Activated CD8-positive, alpha-beta memory T cell treated with anti-CD3 and anti-CD28 coated beads, Interleukin-2, amount 50 U/mL, for 1 hour (primary cell): ENCODE data around the gene MAGI1.

ENCODE experiments used
- DNase-seq: peaks from one replicate; pipeline ENCODE4 v3.0.0-alpha.2; 2020; ENCODE audit errors: extremely low read depth

The MAGI1 gene

DNA sequence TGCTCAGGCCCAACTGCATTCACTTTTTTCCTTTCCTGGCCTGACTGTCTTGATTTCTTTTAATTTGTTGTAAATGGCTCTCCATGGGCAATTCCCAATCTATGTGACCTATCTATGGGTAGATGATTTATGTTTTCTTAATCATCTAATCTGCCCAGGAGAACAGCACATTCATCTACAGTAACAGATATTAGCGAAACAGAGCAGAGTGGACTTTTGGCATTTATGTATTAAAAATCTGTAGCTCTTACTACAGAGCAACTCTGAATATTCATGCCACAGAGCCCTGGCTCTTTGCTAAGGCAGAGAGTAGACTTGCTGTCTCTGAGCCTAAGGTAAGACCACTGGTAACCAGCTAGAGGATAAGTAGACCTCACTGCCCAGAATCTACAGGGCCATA lies 676.0 kb downstream of the MAGI1 start:
- DNase-seq, result no peak

DNA sequence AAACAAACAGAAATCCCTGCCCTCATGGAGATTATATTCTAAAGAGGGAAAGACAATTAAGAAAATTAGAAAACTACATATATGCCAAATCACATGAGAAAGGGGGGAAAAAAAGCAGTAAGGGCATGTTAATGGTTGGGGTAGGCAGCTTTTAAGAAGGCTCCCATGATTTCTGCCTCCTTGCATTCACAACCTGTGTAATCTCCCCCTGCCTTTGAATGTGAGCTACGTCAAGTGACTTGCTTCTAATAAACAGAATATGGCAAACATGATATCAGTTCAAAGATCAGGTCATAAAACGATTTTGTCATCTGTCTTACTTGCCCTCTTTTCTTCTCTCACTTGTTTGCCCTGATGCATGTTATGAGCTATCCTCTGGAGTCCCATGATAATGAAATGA lies 677.3 kb downstream of the MAGI1 start:
- DNase-seq, result no peak

DNA sequence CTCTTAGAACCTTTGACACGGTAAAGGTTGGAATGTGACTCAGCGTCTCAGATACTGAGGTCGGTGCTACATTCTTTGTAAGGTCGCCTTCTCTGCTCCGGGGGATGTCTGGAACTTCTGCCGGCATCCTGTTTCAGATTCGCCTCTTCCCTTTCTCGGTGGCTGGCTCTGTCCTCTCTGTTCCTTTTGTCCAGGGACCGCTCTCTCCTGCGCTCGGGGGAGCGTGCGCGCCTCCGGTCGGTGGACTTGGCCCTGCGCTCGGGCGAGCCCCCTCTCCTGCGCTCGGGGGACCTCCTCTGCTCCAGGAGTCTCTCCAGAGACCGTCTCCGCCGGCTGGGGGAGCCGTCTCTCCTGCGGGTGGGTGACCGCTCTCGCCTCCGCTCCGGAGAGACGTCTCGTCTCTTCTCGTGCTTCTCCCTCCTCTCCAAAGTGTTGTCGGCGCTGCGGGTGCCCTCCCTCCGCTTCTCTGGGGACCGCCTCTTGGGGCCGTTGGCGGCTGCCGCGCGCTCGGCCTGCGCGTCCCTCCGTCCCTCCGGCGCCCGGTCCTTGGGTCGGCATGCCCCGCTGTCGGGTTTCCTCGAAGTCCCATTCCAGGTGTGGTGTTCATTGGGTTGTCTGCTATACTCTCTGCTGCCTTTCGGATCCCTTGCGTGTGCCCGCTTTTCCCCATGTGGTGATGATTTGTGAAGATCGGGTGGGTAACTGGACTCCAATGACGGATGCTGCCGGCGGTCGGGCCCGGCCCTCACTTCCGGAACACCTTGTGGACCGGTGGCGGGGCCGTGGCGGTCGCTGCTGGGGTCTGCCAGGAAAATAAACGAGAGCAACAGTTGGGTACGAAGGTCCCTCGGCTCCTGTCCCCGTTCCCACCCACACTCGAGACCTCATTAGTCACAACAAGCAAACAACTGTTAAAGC lies 682.1 kb downstream of the MAGI1 start:
- DNase-seq, result no peak

DNA sequence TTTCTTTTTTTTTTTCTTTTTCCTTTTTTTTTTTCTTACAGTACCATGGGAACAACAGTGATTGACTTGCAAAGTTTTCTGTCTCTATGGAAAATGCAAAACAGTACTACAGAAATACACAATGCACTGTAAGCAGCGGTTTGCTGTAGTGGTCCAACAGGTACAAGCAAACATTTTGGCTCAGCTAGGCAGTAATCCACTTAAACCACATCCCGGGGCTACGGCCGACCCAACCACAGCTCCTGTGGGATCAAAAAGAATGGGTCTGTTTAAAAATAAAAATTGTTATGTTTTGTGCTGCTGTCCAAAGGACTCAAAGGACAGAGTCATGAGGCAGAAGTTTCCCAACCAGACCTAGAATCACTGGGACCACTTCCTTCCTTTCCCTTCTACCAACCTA lies 683.8 kb downstream of the MAGI1 start:
- no peak for DNase-seq

DNA sequence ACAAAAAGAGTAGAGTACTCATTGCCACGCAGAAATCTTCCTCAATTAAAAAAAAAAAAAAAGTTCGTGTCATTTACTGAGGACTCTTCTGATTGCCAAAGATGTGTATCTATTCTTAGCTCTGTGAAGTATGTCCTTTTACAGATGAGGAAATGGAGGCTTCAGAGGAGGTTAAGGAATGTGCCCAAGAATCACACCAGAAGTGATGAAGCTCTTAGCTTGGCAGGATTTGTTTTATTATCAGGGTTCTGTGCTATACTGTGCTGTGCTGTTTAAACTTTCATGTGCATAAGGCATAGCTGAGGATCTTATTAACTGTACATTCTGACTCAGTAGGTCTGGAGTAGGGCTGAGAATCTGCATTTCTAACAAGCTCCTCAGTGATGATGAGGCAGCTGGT lies 685.8 kb downstream of the MAGI1 start:
- DNase-seq, result no peak

DNA sequence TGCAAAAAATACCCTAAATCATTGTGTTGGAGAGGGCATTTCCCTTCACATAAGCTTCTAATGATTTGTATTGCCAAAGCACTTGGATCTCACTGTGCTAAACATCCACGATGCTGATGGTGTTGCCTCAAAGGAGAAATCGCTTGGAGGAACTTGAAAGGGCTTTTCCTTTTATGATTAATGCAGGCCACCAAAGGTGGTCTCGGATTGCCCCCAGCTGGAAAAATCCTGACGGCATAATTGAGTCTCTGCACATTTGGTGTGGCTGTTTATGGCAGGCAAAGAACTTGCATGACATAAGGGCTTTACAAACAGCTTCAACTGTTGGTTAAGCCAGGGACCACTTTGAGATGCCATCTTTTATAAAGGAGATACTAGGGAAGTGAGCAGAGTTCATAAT lies 687.0 kb downstream of the MAGI1 start:
- no peak for DNase-seq

DNA sequence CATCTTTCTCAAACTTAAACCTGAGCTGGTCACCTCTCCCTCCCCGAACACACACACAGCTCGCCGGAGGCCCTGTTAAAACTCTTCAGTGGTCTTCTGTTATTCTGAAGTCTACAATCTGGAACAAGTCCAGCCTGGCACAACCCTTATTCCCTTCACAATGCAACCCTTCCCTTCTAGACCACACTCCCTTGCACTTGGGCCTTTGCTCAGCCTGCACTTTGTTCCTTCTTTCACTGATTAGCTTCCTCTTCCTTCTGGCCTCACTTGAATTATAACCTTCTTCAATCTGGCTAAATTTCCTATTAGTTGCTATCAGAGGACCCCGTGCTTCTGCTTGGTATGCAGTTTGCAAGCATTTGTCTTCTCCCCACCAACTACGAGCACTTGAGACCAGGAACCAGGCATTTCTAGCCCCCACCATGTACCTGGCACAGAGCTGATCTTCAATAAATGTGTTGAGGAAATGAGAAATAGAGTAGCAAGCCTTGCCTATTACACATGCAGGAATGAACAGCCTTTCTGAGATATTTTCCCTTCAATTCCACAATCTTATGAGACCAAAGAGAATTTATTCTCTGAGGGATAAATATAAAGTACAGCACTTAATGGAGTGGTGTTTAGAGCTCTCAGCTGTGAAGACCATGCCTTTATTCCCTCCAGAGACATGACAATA lies 687.8 kb downstream of the MAGI1 start:
- no peak for DNase-seq

DNA sequence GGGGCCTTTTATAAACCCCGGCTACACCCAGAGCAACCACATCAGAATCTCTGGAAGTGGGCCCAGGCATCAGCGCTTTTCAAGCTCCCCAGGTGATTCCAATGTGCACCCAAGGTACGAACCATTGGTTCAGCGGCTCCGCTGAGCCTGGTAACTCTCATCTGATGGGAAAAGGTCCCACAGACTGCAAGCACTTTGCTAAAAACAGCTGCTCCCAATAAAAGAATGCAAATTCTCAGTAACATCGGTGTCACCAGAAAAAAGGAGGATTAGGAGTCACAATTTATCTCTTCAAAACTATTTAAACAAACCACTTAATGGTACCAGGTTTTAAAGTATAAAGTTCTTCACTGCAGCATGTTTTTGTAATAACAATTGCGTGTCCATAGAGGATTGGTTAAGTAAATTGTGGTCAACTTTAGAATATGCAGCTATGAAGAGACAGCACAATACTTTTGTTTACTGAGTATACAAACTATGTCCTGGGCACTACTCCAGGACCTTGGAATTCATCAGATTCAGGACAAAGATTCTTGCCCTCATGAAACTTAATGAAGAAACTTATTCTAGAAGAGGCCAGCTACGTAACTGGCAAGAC lies 690.2 kb downstream of the MAGI1 start:
- no peak for DNase-seq

DNA sequence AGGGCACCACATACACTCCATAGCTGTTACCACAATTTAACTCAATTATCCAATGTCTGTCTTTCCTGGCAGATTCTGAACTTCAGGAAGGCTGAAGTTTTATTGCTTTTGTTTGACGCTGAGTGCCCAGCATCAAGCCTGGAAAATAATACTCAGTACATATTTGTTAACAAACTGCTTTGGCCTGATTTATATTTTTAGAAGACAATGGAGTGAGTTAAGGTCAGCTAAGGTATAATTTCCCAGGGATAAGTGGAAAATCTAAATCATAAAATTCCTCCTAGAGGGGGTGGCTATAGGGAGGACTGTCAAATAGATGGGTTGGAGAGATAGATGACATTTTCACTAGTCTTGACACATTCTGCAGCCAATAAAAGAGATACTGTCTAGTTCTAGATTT lies 691.6 kb downstream of the MAGI1 start:
- DNase-seq, result no peak

DNA sequence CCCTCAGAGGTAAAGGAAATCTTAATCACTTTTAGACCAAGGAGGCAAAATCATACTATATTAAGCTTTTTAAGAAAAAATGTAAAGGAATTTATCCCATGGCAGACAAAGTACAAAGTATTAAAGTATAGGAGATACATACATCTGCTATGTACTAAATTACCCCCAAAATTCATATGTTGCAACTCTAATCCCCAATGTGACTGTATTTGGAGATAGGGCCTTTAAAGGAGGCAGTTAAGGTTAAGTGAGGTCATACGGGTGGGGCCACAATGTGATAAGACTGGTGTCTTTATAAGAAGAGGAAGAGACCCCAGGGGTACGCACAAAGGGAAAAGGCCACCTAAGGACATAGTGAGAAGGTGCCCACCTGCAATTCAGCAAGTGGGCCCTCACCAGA lies 693.9 kb downstream of the MAGI1 start:
- DNase-seq, result no peak

DNA sequence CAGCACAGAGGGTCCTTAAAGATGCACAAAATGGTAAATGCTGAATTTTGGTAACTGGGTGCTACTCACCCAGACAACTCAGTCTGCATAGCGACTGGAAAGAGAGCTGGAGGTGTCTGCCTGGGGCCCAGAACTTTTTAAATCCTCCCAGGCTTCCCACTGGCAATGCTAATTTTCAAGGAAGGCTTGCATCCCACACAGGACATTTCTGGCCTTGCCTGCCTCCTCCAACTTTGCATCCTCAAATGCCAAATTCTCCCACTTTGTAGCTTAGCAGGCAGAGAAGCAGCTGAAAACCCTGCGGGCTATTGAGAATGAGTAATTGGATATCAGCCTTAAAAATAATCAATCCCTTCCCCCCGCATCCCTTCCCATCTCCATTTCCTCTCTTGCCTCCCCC lies 694.3 kb downstream of the MAGI1 start:
- no peak for DNase-seq

DNA sequence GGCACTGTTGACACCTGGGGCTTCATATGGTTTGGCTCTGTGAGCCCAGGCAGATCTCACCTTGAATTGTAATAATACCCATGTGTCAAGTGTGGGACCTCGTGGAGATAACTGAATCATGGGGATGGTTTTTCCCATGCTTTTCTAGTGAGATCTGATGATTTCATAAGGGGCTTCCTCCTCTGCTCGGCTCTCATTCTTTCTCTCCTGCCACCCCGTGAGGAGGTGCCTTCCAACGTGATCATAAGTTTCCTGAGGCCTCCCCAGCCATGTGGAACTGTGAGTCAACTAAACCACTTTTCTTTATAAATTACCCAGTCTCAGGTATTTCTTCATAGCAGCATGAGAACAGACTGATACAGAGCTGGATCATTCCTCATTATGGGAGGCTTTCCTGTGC lies 695.0 kb downstream of the MAGI1 start:
- no peak for DNase-seq

DNA sequence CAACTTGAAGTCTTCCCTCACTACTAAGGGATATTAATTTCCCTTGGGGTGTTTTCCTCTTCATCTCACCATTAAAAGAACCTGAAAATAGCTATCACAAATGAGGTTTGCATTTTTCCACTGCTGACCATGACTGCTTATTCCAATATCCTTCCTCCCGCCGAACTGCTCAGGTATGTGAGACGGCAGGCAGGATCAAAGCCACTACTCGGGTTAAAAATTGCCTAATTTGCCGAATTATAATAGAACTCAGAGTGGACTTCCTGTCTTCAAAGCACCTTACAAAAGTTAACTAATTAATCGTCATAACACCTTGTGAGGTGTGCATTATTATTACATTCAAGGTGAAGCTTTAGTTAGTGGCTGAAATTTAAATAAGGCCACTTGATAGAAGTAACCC lies 695.7 kb downstream of the MAGI1 start:
- no peak for DNase-seq

DNA sequence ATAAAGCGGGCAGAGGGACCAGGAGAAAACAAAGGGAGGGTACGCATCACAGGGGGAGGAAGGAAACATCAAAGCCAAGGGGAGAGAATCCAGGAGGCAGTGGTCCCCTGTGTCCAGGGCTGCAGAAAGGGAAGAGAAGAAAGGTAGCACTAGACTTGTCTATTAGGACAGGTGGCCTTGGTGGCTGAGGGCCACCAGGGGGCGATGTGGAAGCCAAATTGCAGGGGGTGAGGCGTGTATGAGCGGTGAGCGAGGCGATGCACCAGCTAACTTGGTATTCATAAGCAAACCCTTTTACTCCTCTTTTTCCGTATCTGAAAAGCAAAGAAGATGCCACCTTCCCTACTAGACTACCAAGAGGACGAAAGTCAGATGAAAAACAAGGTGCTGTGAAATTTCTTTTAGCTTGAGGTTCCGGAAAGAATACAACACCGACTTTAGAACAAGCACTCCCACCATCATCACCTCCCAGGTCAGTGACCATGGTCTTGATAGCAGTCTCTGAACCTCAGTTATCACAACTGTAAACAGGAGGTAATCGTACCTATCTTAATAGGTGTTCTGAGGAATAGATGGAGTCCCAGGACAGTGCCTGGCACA lies 696.5 kb downstream of the MAGI1 start:
- DNase-seq, result no peak

DNA sequence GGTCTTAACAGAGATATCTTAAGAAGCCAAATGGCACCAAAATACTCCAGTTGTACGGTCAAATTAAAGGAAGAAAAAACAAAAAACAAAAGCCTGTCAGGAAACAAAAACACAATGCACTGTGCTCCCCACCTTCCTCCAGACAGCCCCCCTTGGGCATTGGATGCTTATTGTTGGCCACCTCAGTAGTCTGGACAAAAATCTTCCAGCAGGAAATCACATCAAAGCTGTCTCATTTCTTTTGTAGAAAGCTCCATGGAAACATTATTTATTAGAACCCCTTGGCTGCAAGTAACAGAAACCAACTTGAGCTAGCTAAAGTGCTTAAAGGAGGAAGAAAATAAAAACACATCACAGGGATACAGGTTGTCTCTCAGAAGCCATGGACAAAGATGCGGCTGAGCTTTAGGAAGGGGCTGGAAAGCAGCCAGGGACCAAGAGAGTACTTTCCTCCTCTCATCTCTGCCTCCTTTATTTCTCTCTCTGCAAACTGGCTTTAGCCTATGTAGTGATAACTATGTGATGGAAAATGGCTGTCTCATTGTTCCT lies 699.5 kb downstream of the MAGI1 start:
- DNase-seq, result no peak

DNA sequence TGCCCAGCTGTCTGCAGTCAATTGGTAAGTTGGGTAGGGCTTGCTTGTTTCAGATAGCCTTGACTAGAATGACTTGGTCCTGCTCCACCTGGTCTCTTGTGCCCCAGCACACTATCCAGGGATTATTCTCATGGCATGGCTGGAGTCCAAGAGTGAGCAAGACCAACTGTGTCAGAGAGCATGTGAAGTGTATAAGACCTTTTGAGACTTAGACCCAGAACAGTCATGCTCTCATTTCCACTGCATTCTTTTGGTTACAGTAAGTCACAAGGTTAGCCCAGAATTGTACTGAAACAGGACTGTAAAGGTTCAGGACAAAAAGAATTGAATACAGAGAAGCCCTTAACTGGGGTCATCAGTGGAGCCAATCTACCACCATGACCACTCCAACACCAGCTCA lies 700.1 kb downstream of the MAGI1 start:
- no peak for DNase-seq

DNA sequence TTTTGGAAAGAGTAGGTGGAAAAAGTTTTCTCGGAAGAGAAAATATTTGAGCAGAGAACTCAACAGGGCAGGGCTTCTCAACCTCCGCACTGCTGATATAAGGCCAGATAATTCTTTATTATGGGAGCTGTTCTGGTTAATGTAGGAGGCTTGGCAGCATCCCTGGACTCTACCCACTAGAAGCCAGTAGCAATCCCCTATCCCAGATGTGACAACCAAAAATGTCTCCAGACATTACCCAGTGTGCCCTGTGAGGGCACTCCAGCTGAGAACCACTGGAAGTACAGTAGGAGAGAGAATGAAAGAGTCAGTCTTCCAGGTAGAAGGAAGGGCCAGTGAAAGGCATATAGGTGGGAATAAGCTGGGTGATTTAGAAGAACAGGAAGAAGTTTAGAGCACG lies 703.1 kb downstream of the MAGI1 start:
- DNase-seq, result no peak

DNA sequence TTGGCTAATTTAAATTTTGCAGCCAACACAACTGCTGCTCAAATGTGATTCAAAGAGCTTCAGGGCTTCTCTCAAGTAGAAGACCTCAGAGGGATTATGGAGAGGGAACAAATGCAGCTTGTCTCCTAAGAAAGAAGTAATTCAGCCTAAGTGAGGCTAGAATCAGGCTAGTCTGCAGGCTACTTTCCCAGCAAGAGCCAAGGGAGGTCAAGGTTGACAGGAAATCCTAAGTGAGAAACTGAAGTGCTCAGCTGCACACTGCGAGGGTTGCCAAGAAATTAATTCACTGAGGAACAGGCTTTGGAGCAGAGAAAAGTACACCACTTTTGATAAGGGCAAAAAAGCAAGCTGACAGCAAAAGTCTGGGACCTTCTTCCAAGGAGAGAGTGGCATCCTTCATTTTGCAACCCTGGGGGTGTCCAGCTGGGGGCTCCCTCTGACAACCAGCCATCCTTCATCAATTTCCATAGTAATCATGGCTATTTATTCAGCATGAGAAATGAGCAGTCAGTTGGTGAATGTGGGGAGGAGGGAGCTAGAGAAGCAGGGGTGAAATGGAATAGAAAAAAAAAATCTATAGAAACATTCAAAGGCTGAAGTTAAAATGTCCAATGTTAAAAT lies 704.6 kb downstream of the MAGI1 start:
- DNase-seq, result no peak

DNA sequence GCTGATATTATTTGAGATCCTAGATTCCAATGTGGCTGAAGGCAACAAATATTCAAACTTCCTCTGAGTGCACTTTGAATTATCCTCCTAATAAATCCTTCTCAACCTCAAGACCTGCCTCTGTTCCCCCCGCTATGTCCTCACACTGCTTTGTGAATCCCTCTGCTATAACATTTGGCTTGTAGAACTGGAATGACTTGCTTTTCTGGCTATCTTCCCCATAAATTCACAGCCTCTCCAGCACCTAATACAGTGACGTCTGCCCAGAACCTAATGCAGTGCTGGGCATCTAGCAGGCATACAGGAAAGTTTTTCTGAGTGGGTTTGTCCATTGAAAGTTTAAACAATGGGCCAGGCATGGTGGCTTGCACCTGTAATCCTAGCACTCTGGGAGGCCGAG lies 707.0 kb downstream of the MAGI1 start:
- no peak for DNase-seq

DNA sequence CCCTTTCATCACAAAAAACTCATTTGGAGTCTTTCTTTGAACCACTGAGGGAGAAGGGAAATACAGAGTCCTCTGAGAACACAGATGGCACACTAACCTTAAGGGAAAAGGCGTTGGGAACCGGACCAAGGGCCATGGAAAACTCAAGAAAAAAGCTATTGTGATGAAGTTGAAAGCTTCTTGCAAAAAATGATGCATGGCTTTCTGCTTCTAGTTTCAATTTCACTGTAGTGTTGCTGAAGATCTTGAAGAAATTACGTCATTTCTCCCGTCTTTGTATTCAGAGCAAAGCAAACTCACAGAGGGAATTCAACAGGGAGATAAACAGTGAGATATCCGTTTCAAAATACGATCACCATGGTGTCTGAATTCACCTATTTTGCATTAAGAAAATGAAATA lies 708.6 kb downstream of the MAGI1 start:
- no peak for DNase-seq

DNA sequence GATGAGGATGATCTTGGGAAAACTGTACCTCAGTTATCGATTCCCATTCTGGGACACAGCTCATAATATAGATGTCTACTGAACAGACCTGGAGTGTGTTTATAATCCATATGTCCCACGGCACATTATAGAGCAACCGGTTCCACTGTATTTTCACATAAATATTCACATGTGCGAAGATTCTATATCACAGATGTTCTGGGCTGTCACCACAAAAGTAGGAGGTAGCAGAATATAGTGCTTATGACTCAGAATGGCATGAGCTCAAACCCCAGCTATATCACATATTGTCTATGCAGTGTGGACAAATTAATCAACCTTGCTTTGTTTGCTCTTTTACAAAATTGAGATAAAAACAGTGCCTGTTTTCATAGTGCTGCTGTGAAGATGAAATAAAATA lies 710.6 kb downstream of the MAGI1 start:
- no peak for DNase-seq

DNA sequence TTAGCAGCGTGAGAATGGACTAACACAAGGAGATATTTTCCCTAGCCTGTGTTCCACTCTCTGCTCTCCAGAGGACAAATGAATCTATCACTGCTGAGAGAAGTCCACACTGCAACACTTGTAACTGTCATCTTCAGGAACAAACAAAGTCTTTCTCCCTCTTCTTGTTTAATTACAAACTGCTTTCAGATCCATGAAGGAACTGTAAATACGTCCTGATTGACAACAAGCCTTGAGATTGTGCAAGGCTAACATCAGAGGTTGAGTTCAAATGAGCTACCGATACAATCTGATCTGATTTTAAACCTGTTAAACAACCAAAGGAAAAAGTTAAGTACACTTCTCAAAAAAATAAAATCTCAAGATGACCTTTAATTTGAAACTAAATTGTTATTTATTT lies 712.1 kb downstream of the MAGI1 start:
- no peak for DNase-seq
